K562 (cell line): ENCODE measurements around the gene TFB2M. TPM values are rescaled to one million over a fixed set of nuclear protein-coding genes. Genes with fewer than 3 reads are reported as not detected.

ENCODE experiments used
- BRF1 ChIP-seq: IDR thresholded peaks from 3 replicates; pipeline ENCODE4 v1.6.1; 2011; ENCODE audit warnings: borderline replicate concordance, mild to moderate bottlenecking; ENCODE audit not compliant: insufficient read length; ENCODE audit errors: extremely low read depth
- C11orf30 ChIP-seq: fragments of 450-650 bp; IDR thresholded peaks from 2 replicates; pipeline ENCODE4 v1.6.1; 2016; ENCODE audit warnings: low read depth, mild to moderate bottlenecking
- CCAR2 ChIP-seq: fragments of 200-400 bp; formaldehyde crosslinking; IDR thresholded peaks from 2 replicates; pipeline ENCODE4 v1.6.1; 2017; ENCODE audit warnings: mild to moderate bottlenecking, low read depth, low read length
- KAT7 ChIP-seq: sonication (generic); formaldehyde crosslinking; IDR thresholded peaks from 2 replicates; pipeline ENCODE4 v1.8.0; 2022; ENCODE audit warnings: missing genetic modification reagents, mild to moderate bottlenecking, borderline replicate concordance
- MLLT1 ChIP-seq, 2 experiments: fragments of 450-650 bp; IDR thresholded peaks; 2 replicates each; pipeline ENCODE4 v1.6.1; 2016
- POLR2AphosphoS5 ChIP-seq: IDR thresholded peaks from 2 replicates; pipeline ENCODE4 v1.6.1; 2011; ENCODE audit warnings: mild to moderate bottlenecking, low read depth, low read length, moderate library complexity; ENCODE audit not compliant: control insufficient read depth, insufficient read depth
- PTRF ChIP-seq: fragments of 450-650 bp; IDR thresholded peaks from 2 replicates; pipeline ENCODE4 v1.6.1; 2016; ENCODE audit warnings: mild to moderate bottlenecking, missing genetic modification characterization, missing compliant biosample characterization
- RBM25 ChIP-seq: fragments of 200-400 bp; formaldehyde crosslinking; IDR thresholded peaks from 2 replicates; pipeline ENCODE4 v1.6.1; 2018; ENCODE audit warnings: low read length, low read depth, moderate library complexity; ENCODE audit not compliant: severe bottlenecking
- TAF15 ChIP-seq: fragments of 200-400 bp; formaldehyde crosslinking; IDR thresholded peaks from 2 replicates; pipeline ENCODE4 v1.6.1; 2017; ENCODE audit warnings: mild to moderate bottlenecking, low read depth, low read length, moderate library complexity
- ZBTB1 ChIP-seq: sonication (generic); formaldehyde crosslinking; IDR thresholded peaks from 2 replicates; pipeline ENCODE4 v1.8.1; 2023; ENCODE audit warnings: missing genetic modification reagents, low read depth, mild to moderate bottlenecking, borderline replicate concordance
- ZNF23 ChIP-seq: fragments of 250-450 bp; sonication (Bioruptor Pico); IDR thresholded peaks from 2 replicates; pipeline ENCODE4 v1.4.0; 2020; ENCODE audit warnings: mild to moderate bottlenecking
- ZNF3 ChIP-seq: fragments of 250-450 bp; sonication (Bioruptor Pico); IDR thresholded peaks from 2 replicates; pipeline ENCODE4 v1.5.0; 2021; ENCODE audit warnings: mild to moderate bottlenecking, moderate library complexity
- ZNF318 ChIP-seq, 2 experiments: fragments of 450-650 bp; IDR thresholded peaks; 2 replicates each; pipeline ENCODE4 v1.6.1; 2016; ENCODE audit warnings: mild to moderate bottlenecking in 2 of 2, borderline replicate concordance in 1 of 2, low read depth in 1 of 2, moderate library complexity in 1 of 2
- ZNF384 ChIP-seq: IDR thresholded peaks from 2 replicates; pipeline ENCODE4 v1.6.1; 2012; ENCODE audit warnings: low read depth, low read length, improper control_type of control experiment
- ZNF444 ChIP-seq: fragments of 250-450 bp; sonication (Bioruptor Pico); IDR thresholded peaks from 2 replicates; pipeline ENCODE4 v1.4.0; 2020; ENCODE audit warnings: mild to moderate bottlenecking, moderate library complexity
- ZNF79 ChIP-seq: fragments of 250-450 bp; sonication (Bioruptor Pico); IDR thresholded peaks from 2 replicates; pipeline ENCODE4 v1.4.0; 2020; ENCODE audit warnings: low read depth, mild to moderate bottlenecking, moderate library complexity
- polyA plus RNA-seq, 8 experiments: library from polyadenylated mRNA; depleted of rRNA in 4 of 8; stranded (reverse) in 5 of 8; unstranded in 3 of 8; fragments of >200 nt; fragmentation: Nextera tagmentation in 2 of 8; fragmentation: Illumina TruSeq in 1 of 8; extraction: Ambion mirVana in 2 of 8; extraction: Trizol in 1 of 8; gene quantifications; 2 replicates each; pipeline versions ENCODE4 v1.2.1 to v1.2.3, GENCODE V29; 2011 to 2014; ENCODE audit warnings: inconsistent platforms in 1 of 8, missing spikeins in 1 of 8
- total RNA-seq, 7 experiments: library from RNA; depleted of rRNA in 6 of 7; stranded (reverse); fragments of >200 nt in 6 of 7; fragmentation: Illumina TruSeq in 2 of 7; extraction: Trizol in 2 of 7; gene quantifications; 2 replicates each; pipeline versions ENCODE4 v1.2.1 to v1.2.3, GENCODE V29; 2011 to 2021; ENCODE audit warnings: low replicate concordance in 1 of 7

Gene TFB2M
- total and polyA plus RNA-seq, 9 of the 15 experiments (the other 6 are each of a cell fraction or from before 2014, with no cell fraction given), result 55.1 to 162 (median 70.6) TPM

- TF ChIP-seq ZNF3 (CRISPR knock-in tag), result no peak
- TF ChIP-seq PTRF (tag), result no peak
- no peak for TF ChIP-seq ZNF23 (CRISPR knock-in tag)
- TF ChIP-seq C11orf30, result peak; percentile 92
- no peak for TF ChIP-seq TAF15
- TF ChIP-seq ZNF444 (CRISPR knock-in tag), result no peak
- TF ChIP-seq POLR2AphosphoS5, result peak; percentile 64
- no peak; a peak in 1 of 4 replicates for TF ChIP-seq MLLT1 (IDR thresholded peaks at IDR 0.05)
- no peak for TF ChIP-seq ZNF318 (IDR thresholded peaks at IDR 0.05; ENCODE audit: borderline replicate concordance in 1 of 2, low read depth in 1 of 2)
- TF ChIP-seq ZBTB1 (CRISPR knock-in tag), result peak; percentile 27
- no peak for TF ChIP-seq BRF1
- TF ChIP-seq KAT7 (CRISPR knock-in tag), result peak; percentile 75; the same call in 1 of the 2 replicates
- no peak for TF ChIP-seq CCAR2
- TF ChIP-seq ZNF384, result no peak
- no peak for TF ChIP-seq RBM25
- no peak for TF ChIP-seq ZNF79 (CRISPR knock-in tag)
Observed at GRCh38 chr1:246566128-246566812, at the start of gene TFB2M, which contains the start of gene CNST (continued).
